Sigmoid colon (tissue), 4 donors: ENCODE data around the gene PARP8.

ENCODE experiments used
- EP300 ChIP-seq, 4 donors: sonication (generic); formaldehyde crosslinking; IDR thresholded peaks; one replicate each; pipeline ENCODE4 v1.6.1; 2017; ENCODE audit warnings: antibody characterized with exemption in 4 of 4
- POLR2A ChIP-seq, 2 donors: fragments of 450-650 bp; IDR thresholded peaks; one replicate each; pipeline ENCODE4 v1.6.1; 2016; ENCODE audit warnings: antibody characterized with exemption in 2 of 2, mild to moderate bottlenecking in 2 of 2, moderate library complexity in 2 of 2
- POLR2AphosphoS5 ChIP-seq, 4 donors: sonication (generic); formaldehyde crosslinking; IDR thresholded peaks; one replicate each; pipeline ENCODE4 v1.6.1; 2017; ENCODE audit warnings: antibody characterized with exemption in 4 of 4
- TF ChIP-seq, protein P1 (sequence below), 4 experiments: fragments of 450-650 bp in 3 of 4; fragments of 200-600 bp in 1 of 4; IDR thresholded peaks; one replicate each; pipeline ENCODE4 v1.5.1; 2016 to 2019; ENCODE audit warnings: antibody characterized with exemption in 4 of 4, mild to moderate bottlenecking in 3 of 4, moderate library complexity in 2 of 4

DNA sequence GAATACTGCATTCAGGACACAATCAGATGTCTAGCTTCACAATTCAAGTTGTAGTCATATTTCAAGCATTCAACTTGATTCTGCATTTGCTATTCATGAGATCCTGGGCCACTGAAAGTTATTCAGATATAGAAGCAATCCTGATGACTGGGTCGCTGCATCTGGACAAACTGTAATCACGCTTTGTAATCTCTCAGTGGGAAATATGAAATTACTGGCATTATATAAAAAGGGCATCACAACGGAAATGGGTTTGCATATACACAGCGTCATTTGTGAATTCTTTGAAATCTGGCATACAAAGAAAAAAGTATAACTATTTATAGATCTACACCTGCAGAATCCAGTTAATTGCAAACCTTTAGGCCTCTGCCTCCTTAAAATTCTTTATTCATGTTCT, 102.2 kb downstream of the PARP8 start:
- TF ChIP-seq, protein P1, sequence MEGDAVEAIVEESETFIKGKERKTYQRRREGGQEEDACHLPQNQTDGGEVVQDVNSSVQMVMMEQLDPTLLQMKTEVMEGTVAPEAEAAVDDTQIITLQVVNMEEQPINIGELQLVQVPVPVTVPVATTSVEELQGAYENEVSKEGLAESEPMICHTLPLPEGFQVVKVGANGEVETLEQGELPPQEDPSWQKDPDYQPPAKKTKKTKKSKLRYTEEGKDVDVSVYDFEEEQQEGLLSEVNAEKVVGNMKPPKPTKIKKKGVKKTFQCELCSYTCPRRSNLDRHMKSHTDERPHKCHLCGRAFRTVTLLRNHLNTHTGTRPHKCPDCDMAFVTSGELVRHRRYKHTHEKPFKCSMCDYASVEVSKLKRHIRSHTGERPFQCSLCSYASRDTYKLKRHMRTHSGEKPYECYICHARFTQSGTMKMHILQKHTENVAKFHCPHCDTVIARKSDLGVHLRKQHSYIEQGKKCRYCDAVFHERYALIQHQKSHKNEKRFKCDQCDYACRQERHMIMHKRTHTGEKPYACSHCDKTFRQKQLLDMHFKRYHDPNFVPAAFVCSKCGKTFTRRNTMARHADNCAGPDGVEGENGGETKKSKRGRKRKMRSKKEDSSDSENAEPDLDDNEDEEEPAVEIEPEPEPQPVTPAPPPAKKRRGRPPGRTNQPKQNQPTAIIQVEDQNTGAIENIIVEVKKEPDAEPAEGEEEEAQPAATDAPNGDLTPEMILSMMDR (IDR thresholded peaks at IDR 0.05): no peak
- TF ChIP-seq POLR2A (IDR thresholded peaks at IDR 0.05) (no peak), POLR2AphosphoS5 (IDR thresholded peaks at IDR 0.05) (no peak), EP300 (IDR thresholded peaks at IDR 0.05) (no peak)
